ENCODE results near the gene EFNA5.

Gene EFNA5

DNA sequence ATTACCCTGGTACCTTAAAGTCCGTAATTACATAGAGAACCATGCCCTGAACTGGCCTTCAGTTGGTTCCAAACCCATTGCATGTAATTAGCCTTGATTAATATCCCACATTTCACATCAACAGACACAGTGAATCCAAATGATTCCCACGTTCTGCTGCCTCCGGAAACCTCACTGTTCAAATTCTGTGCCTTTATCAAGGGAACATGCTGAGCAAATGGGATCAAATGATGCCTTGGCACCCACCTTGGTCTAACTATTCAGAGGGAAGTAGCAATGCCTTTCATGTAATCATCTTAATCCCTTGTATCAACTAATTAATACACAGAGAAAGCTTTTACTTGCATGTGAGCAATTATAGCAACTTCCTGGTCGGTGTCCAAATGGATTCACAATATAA lies 100.6 kb downstream of the EFNA5 start:
- no peak overlapping the region for H3K4me3 ChIP-seq (ENCODE audit: low read depth, low read length)
- no peaks in the 10 kb centered on the region for H3K36me3 ChIP-seq (ENCODE audit: control insufficient read depth, insufficient read depth, low read length)
- no peak overlapping the region for H3K9ac ChIP-seq (ENCODE audit: low read depth, low read length)
- no peaks in the 10 kb centered on the region for H3K9me3 ChIP-seq (ENCODE audit: control insufficient read depth, insufficient read depth, low read length)
- H3K27ac ChIP-seq (ENCODE audit: low read depth, low read length), result peak overlapping the region; percentile 83
- peaks cover 76% of the 10 kb centered on the region for H3K4me1 ChIP-seq (ENCODE audit: control insufficient read depth, insufficient read depth, low read length)
- H3K27me3 ChIP-seq (ENCODE audit: control insufficient read depth, insufficient read depth, low read length), result no peaks in the 10 kb centered on the region

DNA sequence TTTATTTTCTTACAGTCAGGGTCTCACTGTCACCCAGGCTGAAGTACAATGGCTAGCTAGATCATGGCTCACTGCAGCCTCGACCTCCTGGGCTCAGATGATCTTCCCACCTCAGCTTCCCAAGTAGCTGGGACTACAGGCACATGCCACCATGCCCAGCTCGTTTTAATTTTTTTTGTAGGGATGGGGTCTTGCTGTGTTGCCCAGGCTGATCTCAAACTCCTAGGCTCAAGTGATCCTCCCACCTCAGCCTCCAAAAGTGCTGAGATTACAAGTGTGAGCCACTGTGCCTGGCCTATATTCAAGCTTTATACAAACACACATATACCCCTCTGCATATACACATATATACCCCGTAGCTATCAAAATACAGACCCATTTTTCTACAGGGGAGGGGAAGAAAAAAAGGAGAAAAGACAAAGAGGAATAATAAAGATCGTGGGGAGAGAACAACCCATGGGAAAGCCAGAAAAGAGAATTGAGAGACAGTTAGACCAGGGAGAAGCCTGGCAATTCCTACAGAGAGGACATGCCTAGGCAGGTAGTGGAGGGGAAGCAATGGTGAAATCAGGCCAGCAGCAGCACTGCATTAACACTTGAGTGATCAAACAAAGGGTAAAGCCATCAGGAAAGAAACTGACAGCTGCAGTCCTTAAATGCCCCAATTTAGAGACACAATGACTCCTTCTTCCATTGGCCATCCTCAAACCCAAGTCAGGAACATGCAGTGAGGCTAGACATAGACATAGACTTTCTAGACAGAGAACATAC lies 102.7 kb downstream of the EFNA5 start:
- H3K9me3 ChIP-seq (ENCODE audit: control insufficient read depth, insufficient read depth, low read length), result no peaks in the 10 kb centered on the region
- no peaks in the 10 kb centered on the region for H3K36me3 ChIP-seq (ENCODE audit: control insufficient read depth, insufficient read depth, low read length)
- H3K27me3 ChIP-seq (ENCODE audit: control insufficient read depth, insufficient read depth, low read length), result no peaks in the 10 kb centered on the region
- H3K4me1 ChIP-seq (ENCODE audit: control insufficient read depth, insufficient read depth, low read length), result peaks cover 88% of the 10 kb centered on the region
- no peak overlapping the region for H3K27ac ChIP-seq (ENCODE audit: low read depth, low read length)
- H3K4me3 ChIP-seq (ENCODE audit: low read depth, low read length), result no peak overlapping the region
- H3K9ac ChIP-seq (ENCODE audit: low read depth, low read length), result no peak overlapping the region

DNA sequence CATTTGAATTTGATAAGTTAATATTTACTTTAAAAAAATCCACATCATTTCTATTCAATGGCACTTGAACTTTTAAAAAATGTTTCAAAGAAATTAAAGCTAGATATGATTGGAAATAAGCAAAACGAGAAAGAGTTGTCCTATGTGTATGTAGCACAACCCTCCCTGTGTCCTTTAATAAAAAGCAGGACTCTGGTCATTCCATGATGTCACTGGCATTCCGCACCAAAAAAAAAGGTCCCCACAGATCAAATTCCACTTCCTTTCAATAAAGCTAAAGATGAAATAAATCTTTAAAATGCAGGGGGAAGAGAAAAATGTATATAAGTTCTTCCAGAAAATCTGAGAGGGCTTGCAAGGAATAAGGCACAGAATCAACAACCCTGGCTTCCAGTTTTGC lies 103.8 kb downstream of the EFNA5 start:
- H3K27ac ChIP-seq (ENCODE audit: low read depth, low read length), result peak overlapping the region; percentile 82
- no peaks in the 10 kb centered on the region for H3K9me3 ChIP-seq (ENCODE audit: control insufficient read depth, insufficient read depth, low read length)
- no peaks in the 10 kb centered on the region for H3K36me3 ChIP-seq (ENCODE audit: control insufficient read depth, insufficient read depth, low read length)
- no peaks in the 10 kb centered on the region for H3K27me3 ChIP-seq (ENCODE audit: control insufficient read depth, insufficient read depth, low read length)
- no peak overlapping the region for H3K4me3 ChIP-seq (ENCODE audit: low read depth, low read length)
- no peak overlapping the region for H3K9ac ChIP-seq (ENCODE audit: low read depth, low read length)
- H3K4me1 ChIP-seq (ENCODE audit: control insufficient read depth, insufficient read depth, low read length), result peaks cover 77% of the 10 kb centered on the region

DNA sequence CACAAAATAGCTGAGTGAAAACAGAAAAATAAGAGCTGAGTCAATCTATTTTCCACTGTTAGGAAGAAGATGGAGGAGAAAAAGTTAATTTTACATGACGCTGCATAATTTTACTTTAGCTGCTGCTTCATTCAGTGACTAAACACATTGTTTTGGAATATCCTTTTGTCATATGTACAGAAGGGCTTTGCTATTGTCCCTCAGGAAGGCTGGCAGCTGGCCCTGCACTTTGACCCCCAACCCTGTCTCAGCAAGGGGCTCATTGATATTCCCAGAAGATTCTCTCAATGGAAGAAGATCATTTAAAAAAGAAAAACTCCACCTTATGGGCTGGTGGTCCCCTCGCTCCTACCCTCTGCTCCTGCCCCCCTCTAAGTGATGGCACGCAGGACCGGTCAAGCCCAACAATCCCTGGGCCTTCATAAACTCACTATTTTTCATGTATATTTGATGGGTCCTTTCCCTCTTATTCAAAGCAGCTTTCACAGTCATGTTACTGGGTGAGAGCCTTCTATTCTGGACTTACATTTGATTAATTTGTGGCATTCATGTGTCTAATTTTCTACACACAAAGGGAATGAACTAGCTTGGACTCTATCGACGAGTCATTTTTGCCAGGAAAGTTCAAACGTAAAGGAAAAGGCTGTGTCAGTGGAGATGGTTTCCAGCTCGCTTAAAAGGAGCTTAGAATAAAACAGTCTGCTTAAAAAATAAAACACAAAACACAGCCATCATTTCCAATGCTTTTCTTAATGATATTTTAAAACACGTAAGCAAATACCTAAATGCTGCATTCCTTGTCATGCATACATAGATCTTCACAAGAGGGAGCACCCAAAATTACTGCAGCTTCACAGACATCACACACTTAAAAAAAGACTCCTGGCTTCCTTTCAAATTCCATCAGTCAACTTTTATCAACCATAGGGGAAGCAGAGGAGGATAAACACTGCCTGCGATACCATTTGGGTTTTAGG lies 104.7 kb downstream of the EFNA5 start:
- Histone ChIP-seq H3K27me3 (ENCODE audit: control insufficient read depth, insufficient read depth, low read length) (no peaks in the 10 kb centered on the region), H3K9me3 (ENCODE audit: control insufficient read depth, insufficient read depth, low read length) (no peaks in the 10 kb centered on the region), H3K4me1 (ENCODE audit: control insufficient read depth, insufficient read depth, low read length) (peaks cover 68% of the 10 kb centered on the region), H3K9ac (ENCODE audit: low read depth, low read length) (peak overlapping the region; percentile 12; the same call in 1 of the 2 replicates), H3K36me3 (ENCODE audit: control insufficient read depth, insufficient read depth, low read length) (no peaks in the 10 kb centered on the region), H3K27ac (ENCODE audit: low read depth, low read length) (peak overlapping the region; percentile 82), H3K4me3 (ENCODE audit: low read depth, low read length) (peak overlapping the region; percentile 17; the same call in 1 of the 2 replicates)

DNA sequence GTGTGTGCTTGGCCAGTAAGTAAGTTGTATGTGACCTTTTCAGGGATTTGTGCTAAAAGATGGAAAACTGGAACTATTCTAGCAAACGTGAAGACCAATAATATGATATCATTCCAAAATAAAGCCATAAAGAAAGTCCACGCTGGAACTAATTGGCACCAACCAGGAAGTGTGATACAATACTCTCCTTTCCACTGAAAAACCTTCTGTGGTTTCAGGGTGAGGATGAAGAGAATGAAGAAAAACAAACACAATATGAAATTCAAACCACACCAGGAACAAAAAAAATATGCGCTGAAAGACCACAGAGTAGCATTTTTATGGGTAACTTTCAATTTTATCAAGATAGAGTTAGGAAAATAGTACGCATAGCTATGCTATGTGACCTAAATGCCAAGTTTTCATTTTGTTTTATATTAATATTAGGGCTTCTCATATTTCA lies 105.8 kb downstream of the EFNA5 start:
- Histone ChIP-seq H3K36me3 (ENCODE audit: control insufficient read depth, insufficient read depth, low read length) (no peaks in the 10 kb centered on the region), H3K27me3 (ENCODE audit: control insufficient read depth, insufficient read depth, low read length) (no peaks in the 10 kb centered on the region), H3K4me3 (ENCODE audit: low read depth, low read length) (no peak overlapping the region), H3K9me3 (ENCODE audit: control insufficient read depth, insufficient read depth, low read length) (no peaks in the 10 kb centered on the region), H3K27ac (ENCODE audit: low read depth, low read length) (peak overlapping the region; percentile 56), H3K4me1 (ENCODE audit: control insufficient read depth, insufficient read depth, low read length) (peaks cover 57% of the 10 kb centered on the region), H3K9ac (ENCODE audit: low read depth, low read length) (no peak overlapping the region)

DNA sequence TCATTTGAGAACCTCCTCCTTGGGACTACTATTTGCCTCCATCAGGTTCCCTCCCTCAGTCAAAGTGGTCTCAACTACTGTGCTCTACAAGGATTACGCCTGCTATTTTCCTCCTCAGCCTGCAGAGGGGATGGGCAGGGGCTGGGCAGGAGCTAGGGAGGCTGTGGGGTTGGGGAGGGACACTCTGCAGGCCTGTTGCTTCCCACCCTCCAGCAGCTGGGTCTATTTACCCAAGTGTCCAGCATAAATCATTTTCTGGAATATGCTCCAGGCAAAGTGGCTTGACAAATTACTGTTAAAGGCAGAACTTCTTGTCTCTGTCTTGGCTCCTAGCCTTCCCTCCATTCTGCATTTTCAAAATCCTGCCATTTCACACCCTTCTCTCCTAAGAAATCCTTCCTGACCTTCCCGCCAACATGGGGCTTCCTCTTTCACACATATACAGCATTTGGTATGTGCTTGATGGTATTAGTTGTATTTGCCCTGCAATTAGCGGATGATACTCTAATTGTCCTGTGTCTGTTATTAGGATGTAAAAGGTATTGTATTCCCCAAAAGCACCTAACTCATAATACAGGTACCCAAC lies 106.7 kb downstream of the EFNA5 start:
- no peak overlapping the region for H3K27ac ChIP-seq (ENCODE audit: low read depth, low read length)
- H3K9me3 ChIP-seq (ENCODE audit: control insufficient read depth, insufficient read depth, low read length), result no peaks in the 10 kb centered on the region
- peaks cover 61% of the 10 kb centered on the region for H3K4me1 ChIP-seq (ENCODE audit: control insufficient read depth, insufficient read depth, low read length)
- no peak overlapping the region for H3K9ac ChIP-seq (ENCODE audit: low read depth, low read length)
- H3K4me3 ChIP-seq (ENCODE audit: low read depth, low read length), result no peak overlapping the region
- H3K27me3 ChIP-seq (ENCODE audit: control insufficient read depth, insufficient read depth, low read length), result no peaks in the 10 kb centered on the region
- H3K36me3 ChIP-seq (ENCODE audit: control insufficient read depth, insufficient read depth, low read length), result no peaks in the 10 kb centered on the region

DNA sequence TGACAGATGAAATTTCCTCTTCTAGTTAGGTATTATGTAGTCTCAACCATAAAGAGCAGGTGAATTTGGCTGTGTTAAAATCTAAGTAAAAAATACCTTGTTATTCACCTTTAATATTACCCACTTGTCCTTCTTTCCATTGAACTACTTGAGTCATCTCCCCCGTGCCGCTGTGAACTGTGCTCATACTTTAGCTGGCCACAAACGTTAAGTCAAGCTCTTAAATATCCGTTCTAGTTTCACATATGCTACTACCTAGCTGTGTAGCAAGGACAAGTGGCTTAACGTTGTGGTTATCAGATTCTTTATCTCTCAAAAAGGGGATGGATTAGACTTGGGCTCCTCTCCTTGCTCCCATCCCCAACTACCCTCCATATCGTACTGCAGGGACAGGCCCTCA lies 110.4 kb downstream of the EFNA5 start:
- Histone ChIP-seq H3K27ac (ENCODE audit: low read depth, low read length) (no peak overlapping the region), H3K9ac (ENCODE audit: low read depth, low read length) (no peak overlapping the region), H3K4me1 (ENCODE audit: control insufficient read depth, insufficient read depth, low read length) (peaks cover 51% of the 10 kb centered on the region)

DNA sequence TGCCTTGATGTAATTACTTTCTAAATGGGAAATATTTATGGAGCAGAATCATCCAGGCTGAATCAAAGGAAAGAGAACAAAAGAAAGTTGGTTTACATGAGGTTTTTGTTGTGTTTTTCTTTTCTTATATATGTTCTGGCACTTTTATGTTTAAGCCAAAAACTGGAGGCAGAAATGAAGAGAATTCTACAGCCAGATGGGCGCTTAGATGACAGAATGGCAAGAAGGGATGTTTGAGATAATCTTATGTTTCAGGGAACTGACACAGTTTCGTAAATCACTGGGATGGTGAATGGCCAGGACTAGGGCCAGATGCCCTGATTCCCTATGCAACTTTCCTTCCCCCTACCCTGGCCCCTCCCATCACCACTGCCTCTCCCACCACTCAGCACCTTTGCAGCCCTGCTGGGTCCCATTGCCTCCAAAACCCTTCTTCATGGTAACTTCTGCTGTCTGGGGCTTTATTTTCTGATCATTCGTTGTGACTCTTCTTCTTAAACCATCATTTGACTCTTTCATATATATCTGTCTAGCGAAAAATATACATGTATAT lies 111.8 kb downstream of the EFNA5 start:
- H3K4me1 ChIP-seq (ENCODE audit: control insufficient read depth, insufficient read depth, low read length), result peaks cover 40% of the 10 kb centered on the region
- no peak overlapping the region for H3K4me3 ChIP-seq (ENCODE audit: low read depth, low read length)
- H3K27me3 ChIP-seq (ENCODE audit: control insufficient read depth, insufficient read depth, low read length), result no peaks in the 10 kb centered on the region
- H3K9ac ChIP-seq (ENCODE audit: low read depth, low read length), result no peak overlapping the region
- no peaks in the 10 kb centered on the region for H3K9me3 ChIP-seq (ENCODE audit: control insufficient read depth, insufficient read depth, low read length)
- peak overlapping the region; percentile 26 for H3K27ac ChIP-seq (ENCODE audit: low read depth, low read length)
- no peaks in the 10 kb centered on the region for H3K36me3 ChIP-seq (ENCODE audit: control insufficient read depth, insufficient read depth, low read length)

More for the DNA sequence above, 110.4 kb downstream of the EFNA5 start:
- H3K4me3 ChIP-seq (ENCODE audit: low read depth, low read length), result no peak overlapping the region
- H3K9me3 ChIP-seq (ENCODE audit: control insufficient read depth, insufficient read depth, low read length), result no peaks in the 10 kb centered on the region
- no peaks in the 10 kb centered on the region for H3K27me3 ChIP-seq (ENCODE audit: control insufficient read depth, insufficient read depth, low read length)
- no peaks in the 10 kb centered on the region for H3K36me3 ChIP-seq (ENCODE audit: control insufficient read depth, insufficient read depth, low read length)

DNA sequence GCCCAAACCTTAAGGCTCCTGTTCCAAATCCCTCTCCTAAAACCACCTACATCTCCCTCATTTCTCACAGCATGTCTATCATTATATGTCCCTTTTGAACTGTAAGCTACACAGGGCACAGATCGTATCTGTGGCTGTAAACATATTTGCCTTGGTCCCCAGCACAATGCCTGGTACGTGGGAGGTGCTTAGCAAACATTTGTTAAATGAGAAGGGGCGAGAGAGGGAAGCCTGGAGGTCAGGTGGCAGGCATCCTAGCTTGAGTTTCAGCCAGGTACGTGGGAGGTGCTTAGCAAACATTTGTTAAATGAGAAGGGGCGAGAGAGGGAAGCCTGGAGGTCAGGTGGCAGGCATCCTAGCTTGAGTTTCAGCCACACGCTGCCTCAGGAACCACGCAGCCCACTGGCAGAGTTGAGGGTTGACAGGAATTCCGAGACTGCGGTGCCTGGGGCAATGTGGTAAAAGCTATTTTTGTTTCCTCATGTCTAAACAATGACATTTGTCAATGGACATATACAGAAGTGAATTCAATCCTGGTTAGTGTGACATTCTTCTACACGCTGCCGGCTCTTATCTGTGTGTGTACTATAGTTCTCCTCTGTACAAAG lies 113.6 kb downstream of the EFNA5 start:
- no peaks in the 10 kb centered on the region for H3K27me3 ChIP-seq (ENCODE audit: control insufficient read depth, insufficient read depth, low read length)
- no peaks in the 10 kb centered on the region for H3K36me3 ChIP-seq (ENCODE audit: control insufficient read depth, insufficient read depth, low read length)
- H3K4me3 ChIP-seq (ENCODE audit: low read depth, low read length), result no peak overlapping the region
- peak overlapping the region; percentile 26 for H3K27ac ChIP-seq (ENCODE audit: low read depth, low read length)
- no peaks in the 10 kb centered on the region for H3K9me3 ChIP-seq (ENCODE audit: control insufficient read depth, insufficient read depth, low read length)
- peaks cover 42% of the 10 kb centered on the region for H3K4me1 ChIP-seq (ENCODE audit: control insufficient read depth, insufficient read depth, low read length)
- H3K9ac ChIP-seq (ENCODE audit: low read depth, low read length), result no peak overlapping the region

DNA sequence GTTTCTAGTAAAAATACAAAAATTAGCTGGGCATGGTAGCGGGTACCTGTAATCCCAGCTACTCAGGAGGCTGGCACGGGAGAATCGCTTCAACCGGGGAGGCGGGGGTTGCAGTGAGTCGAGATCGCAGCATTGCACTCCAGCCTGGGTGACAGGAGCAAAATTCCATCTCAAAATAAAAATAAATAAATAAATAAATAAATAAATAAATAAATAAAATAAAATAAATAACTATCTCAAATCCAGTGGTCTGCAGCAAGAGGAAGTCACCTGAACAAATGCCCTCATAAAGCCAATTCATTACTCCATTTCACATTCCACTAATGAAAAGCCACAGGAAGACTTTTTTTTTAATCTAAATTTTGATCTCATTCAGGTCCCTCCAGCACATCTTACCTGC lies 114.2 kb downstream of the EFNA5 start:
- Histone ChIP-seq H3K27me3 (ENCODE audit: control insufficient read depth, insufficient read depth, low read length) (no peaks in the 10 kb centered on the region), H3K27ac (ENCODE audit: low read depth, low read length) (no peak overlapping the region), H3K36me3 (ENCODE audit: control insufficient read depth, insufficient read depth, low read length) (no peaks in the 10 kb centered on the region), H3K4me3 (ENCODE audit: low read depth, low read length) (no peak overlapping the region), H3K9me3 (ENCODE audit: control insufficient read depth, insufficient read depth, low read length) (no peaks in the 10 kb centered on the region), H3K9ac (ENCODE audit: low read depth, low read length) (no peak overlapping the region), H3K4me1 (ENCODE audit: control insufficient read depth, insufficient read depth, low read length) (peaks cover 42% of the 10 kb centered on the region)
